CD4-positive, alpha-beta T cell treated with Interleukin-6 for 4 hours (primary cell): Measurements from ENCODE around the gene NPTX1.
A peak's percentile ranks its signal among the peaks of the same experiment; 100 is the strongest.

ENCODE experiments used
- DNase-seq: peaks from one replicate; pipeline ENCODE4 v3.0.0-alpha.2; 2020; ENCODE audit warnings: mixed read lengths

NPTX1 gene

GRCh38 chr17:80442764-80443163, 33.6 kb downstream of the NPTX1 start:
- DNase-seq, result no peak

GRCh38 chr17:80442323-80442659, 34.1 kb downstream of the NPTX1 start:
- no peak for DNase-seq

- DNase-seq, result no peak
Measured at GRCh38 chr17:80441598-80442322, 34.6 kb downstream of the NPTX1 start.

- peak; percentile 55 for DNase-seq
Measured at GRCh38 chr17:80441133-80441578, 35.3 kb downstream of the NPTX1 start.

GRCh38 chr17:80439499-80439898, 36.9 kb downstream of the NPTX1 start:
- DNase-seq, result no peak

- no peak for DNase-seq
Measured at GRCh38 chr17:80438806-80439205, 37.6 kb downstream of the NPTX1 start.

GRCh38 chr17:80437532-80437931, 38.9 kb downstream of the NPTX1 start:
- no peak for DNase-seq

GRCh38 chr17:80433916-80434666, 42.3 kb downstream of the NPTX1 start:
- no peak for DNase-seq

GRCh38 chr17:80432961-80433550, 43.4 kb downstream of the NPTX1 start:
- DNase-seq, result no peak

- DNase-seq, result no peak
Measured at GRCh38 chr17:80432350-80432955, 44.0 kb downstream of the NPTX1 start.

- no peak for DNase-seq
Measured at GRCh38 chr17:80431246-80432195, 44.9 kb downstream of the NPTX1 start.

- DNase-seq, result no peak
Measured at GRCh38 chr17:80430446-80431245, 45.8 kb downstream of the NPTX1 start.

- no peak for DNase-seq
Measured at GRCh38 chr17:80429356-80430275, 46.8 kb downstream of the NPTX1 start.

- DNase-seq, result no peak
Measured at GRCh38 chr17:80428796-80429195, 47.6 kb downstream of the NPTX1 start.

GRCh38 chr17:80428363-80428762, 48.0 kb downstream of the NPTX1 start:
- DNase-seq, result no peak

GRCh38 chr17:80427366-80428282, 48.8 kb downstream of the NPTX1 start:
- DNase-seq, result no peak

GRCh38 chr17:80426671-80427326, 49.6 kb downstream of the NPTX1 start:
- peak; percentile 87 for DNase-seq

- no peak for DNase-seq
Measured at GRCh38 chr17:80425835-80426426, 50.5 kb downstream of the NPTX1 start.
